GM12872 (cell line): Measurements from ENCODE around the gene ZDHHC22.

Experiments
- CTCF ChIP-seq: IDR thresholded peaks from 3 replicates; pipeline ENCODE4 v1.5.1; 2011; ENCODE audit warnings: low read depth, mild to moderate bottlenecking, low read length, moderate library complexity; ENCODE audit not compliant: insufficient read depth

ZDHHC22 gene

GRCh38 chr14:77183896-77184295 is 42.3 kb upstream of the ZDHHC22 start:
- no peak for TF ChIP-seq CTCF

- no peak for TF ChIP-seq CTCF
Observed at GRCh38 chr14:77181603-77182437, 40.2 kb upstream of the ZDHHC22 start, which contains the start of gene TMEM63C. TSS of gene TMEM63C (plus strand) at chr14:77181798. CDS start at chr14:77218814, 37,016 bp downstream.

- no peak for TF ChIP-seq CTCF
Observed at GRCh38 chr14:77180726-77181602, 39.4 kb upstream of the ZDHHC22 start.

GRCh38 chr14:77178656-77179055 is 37.1 kb upstream of the ZDHHC22 start:
- TF ChIP-seq CTCF: no peak

- no peak for TF ChIP-seq CTCF
Observed at GRCh38 chr14:77177702-77178101, 36.1 kb upstream of the ZDHHC22 start.

- TF ChIP-seq CTCF: no peak
Observed at GRCh38 chr14:77175843-77176242, 34.3 kb upstream of the ZDHHC22 start.

- no peak for TF ChIP-seq CTCF
Observed at GRCh38 chr14:77172916-77173315, 31.3 kb upstream of the ZDHHC22 start.
